ENCODE data around the gene ATG2B. TPM values are rescaled to one million over a fixed set of nuclear protein-coding genes. Genes with fewer than 3 reads are reported as not detected.

Gene ATG2B
- total and polyA plus RNA-seq, 2 donors (not counting 1 experiment from before 2014, with no cell fraction given), result 15.0 to 30.9 TPM

DNA sequence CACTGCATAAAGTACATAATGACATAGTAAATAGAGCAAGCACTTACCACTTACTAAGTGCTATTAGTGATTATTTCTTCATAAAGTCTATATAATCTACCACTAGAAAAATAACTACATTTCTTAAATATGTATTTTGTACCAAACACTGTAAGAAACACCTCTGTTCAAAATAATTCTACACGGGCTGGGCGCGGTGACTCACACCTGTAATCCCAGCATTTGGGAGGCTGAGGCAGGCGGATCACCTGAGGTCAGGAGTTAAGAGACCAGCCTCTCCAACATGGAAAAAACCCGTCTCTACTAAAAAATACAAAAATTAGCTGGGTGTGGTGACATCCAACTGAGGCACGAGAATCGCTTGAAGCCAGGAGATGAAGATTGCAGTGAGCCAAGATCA lies 38.9 kb downstream of the ATG2B start:
- no peak for DNase-seq (ENCODE audit: low read depth in 2 of 2)
- no peaks in the 10 kb centered on the region for H3K36me3 ChIP-seq (ENCODE audit: control insufficient read depth, insufficient read depth, low read length)
- TF ChIP-seq EZH2 (IDR thresholded peaks at IDR 0.05; ENCODE audit: low read length, missing control alignments) (no peak), CTCF (conservative IDR thresholded peaks at IDR 0.05 in 1 of 2, IDR thresholded peaks at IDR 0.05 in 1 of 2; ENCODE audit: low read depth in 1 of 2, low read length in 2 of 2) (no peak)

DNA sequence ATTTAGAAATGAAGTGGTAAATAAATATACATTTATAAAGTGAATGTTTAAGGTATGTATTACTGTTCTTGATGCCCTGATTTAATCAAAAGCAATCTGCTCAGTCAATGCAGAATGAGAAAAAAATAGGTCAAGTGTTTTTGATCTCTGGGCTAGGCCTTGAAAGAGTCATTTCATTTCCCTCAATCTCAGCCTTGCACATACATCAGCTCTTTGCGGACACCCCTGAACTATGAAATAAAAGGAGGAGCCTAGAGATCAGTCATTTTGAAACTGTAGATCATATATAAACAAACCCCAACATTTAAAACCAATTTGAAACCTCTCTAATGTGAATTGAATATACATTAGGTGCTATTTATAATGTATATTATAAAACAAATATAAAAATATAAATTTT lies 42.5 kb downstream of the ATG2B start:
- Histone ChIP-seq H3K36me3 (ENCODE audit: control insufficient read depth, insufficient read depth, low read length) (peaks cover 2% of the 10 kb centered on the region), H3K9ac (ENCODE audit: insufficient read depth, low read length) (no peak overlapping the region), H3K4me2 (ENCODE audit: extremely low read depth, insufficient read depth, low read length) (no peak overlapping the region), H3K27ac (ENCODE audit: insufficient read depth, low read length) (no peak overlapping the region), H3K4me3 (replicated peaks in 1 of 4; ENCODE audit: control extremely low read depth in 1 of 4, insufficient read depth in 1 of 4, low read depth in 3 of 4, low read length in 4 of 4) (no peak overlapping the region), H3K4me1 (ENCODE audit: control insufficient read depth, extremely low read depth, insufficient read depth, low read length) (no peaks in the 10 kb centered on the region), H3K79me2 (ENCODE audit: control insufficient read depth, insufficient read depth, low read length) (no peaks in the 10 kb centered on the region), H3K27me3 (ENCODE audit: control insufficient read depth, insufficient read depth, low read length) (no peaks in the 10 kb centered on the region), H3K9me3 (ENCODE audit: control insufficient read depth, insufficient read depth, low read depth, low read length) (no peaks in the 10 kb centered on the region), H4K20me1 (ENCODE audit: control insufficient read depth, extremely low read depth, insufficient read depth, low read length) (no peaks in the 10 kb centered on the region), H2AFZ (ENCODE audit: low read length) (no peak overlapping the region)
- DNase-seq (ENCODE audit: low read depth in 2 of 2), result no peak
- no peak for TF ChIP-seq CTCF (conservative IDR thresholded peaks at IDR 0.05 in 1 of 2, IDR thresholded peaks at IDR 0.05 in 1 of 2; ENCODE audit: low read depth in 1 of 2, low read length in 2 of 2)
- TF ChIP-seq EZH2 (IDR thresholded peaks at IDR 0.05; ENCODE audit: low read length, missing control alignments), result no peak

More for the DNA sequence above, 38.9 kb downstream of the ATG2B start:
- H3K4me1 ChIP-seq (ENCODE audit: control insufficient read depth, extremely low read depth, insufficient read depth, low read length), result no peaks in the 10 kb centered on the region
- H3K27ac ChIP-seq (ENCODE audit: insufficient read depth, low read length), result no peak overlapping the region
- H3K79me2 ChIP-seq (ENCODE audit: control insufficient read depth, insufficient read depth, low read length), result no peaks in the 10 kb centered on the region
- no peaks in the 10 kb centered on the region for H3K27me3 ChIP-seq (ENCODE audit: control insufficient read depth, insufficient read depth, low read length)
- no peak overlapping the region for H3K4me2 ChIP-seq (ENCODE audit: extremely low read depth, insufficient read depth, low read length)
- no peaks in the 10 kb centered on the region for H3K9me3 ChIP-seq (ENCODE audit: control insufficient read depth, insufficient read depth, low read depth, low read length)
- no peak overlapping the region for H3K4me3 ChIP-seq (replicated peaks in 1 of 4; ENCODE audit: control extremely low read depth in 1 of 4, insufficient read depth in 1 of 4, low read depth in 3 of 4, low read length in 4 of 4)
- no peak overlapping the region for H3K9ac ChIP-seq (ENCODE audit: insufficient read depth, low read length)
- no peak overlapping the region for H2AFZ ChIP-seq (ENCODE audit: low read length)
- no peaks in the 10 kb centered on the region for H4K20me1 ChIP-seq (ENCODE audit: control insufficient read depth, extremely low read depth, insufficient read depth, low read length)

GRCh38 chr14:96318836-96319235 lies 44.3 kb downstream of the ATG2B start:
- DNase-seq (ENCODE audit: low read depth in 2 of 2), result no peak
- H3K36me3 ChIP-seq (ENCODE audit: control insufficient read depth, insufficient read depth, low read length), result peaks cover 3% of the 10 kb centered on the region
- H2AFZ ChIP-seq (ENCODE audit: low read length), result no peak overlapping the region
- H3K27ac ChIP-seq (ENCODE audit: insufficient read depth, low read length), result no peak overlapping the region
- TF ChIP-seq CTCF (conservative IDR thresholded peaks at IDR 0.05 in 1 of 2, IDR thresholded peaks at IDR 0.05 in 1 of 2; ENCODE audit: low read depth in 1 of 2, low read length in 2 of 2), result no peak
- TF ChIP-seq EZH2 (IDR thresholded peaks at IDR 0.05; ENCODE audit: low read length, missing control alignments), result no peak
- H4K20me1 ChIP-seq (ENCODE audit: control insufficient read depth, extremely low read depth, insufficient read depth, low read length), result no peaks in the 10 kb centered on the region
- no peak overlapping the region for H3K4me3 ChIP-seq (replicated peaks in 1 of 4; ENCODE audit: control extremely low read depth in 1 of 4, insufficient read depth in 1 of 4, low read depth in 3 of 4, low read length in 4 of 4)
- no peak overlapping the region for H3K9ac ChIP-seq (ENCODE audit: insufficient read depth, low read length)
- H3K4me1 ChIP-seq (ENCODE audit: control insufficient read depth, extremely low read depth, insufficient read depth, low read length), result no peaks in the 10 kb centered on the region
- no peaks in the 10 kb centered on the region for H3K79me2 ChIP-seq (ENCODE audit: control insufficient read depth, insufficient read depth, low read length)
- H3K9me3 ChIP-seq (ENCODE audit: control insufficient read depth, insufficient read depth, low read depth, low read length), result no peaks in the 10 kb centered on the region
- no peaks in the 10 kb centered on the region for H3K27me3 ChIP-seq (ENCODE audit: control insufficient read depth, insufficient read depth, low read length)
- no peak overlapping the region for H3K4me2 ChIP-seq (ENCODE audit: extremely low read depth, insufficient read depth, low read length)
